HG02763 (cell line): ENCODE data around the gene HDAC10.
A peak's percentile ranks its signal among the peaks of the same experiment; 100 is the strongest.

Source experiments
- ATAC-seq: cut with Tn5 transposase; IDR thresholded peaks from one replicate; pipeline ENCODE4 v1.9.1; 2021; ENCODE audit warnings: mild to moderate bottlenecking, moderate library complexity; ENCODE audit not compliant: unreplicated experiment

Gene HDAC10

GRCh38 chr22:50204571-50204970 is 46.5 kb downstream of the HDAC10 start:
- ATAC-seq, result no peak

DNA sequence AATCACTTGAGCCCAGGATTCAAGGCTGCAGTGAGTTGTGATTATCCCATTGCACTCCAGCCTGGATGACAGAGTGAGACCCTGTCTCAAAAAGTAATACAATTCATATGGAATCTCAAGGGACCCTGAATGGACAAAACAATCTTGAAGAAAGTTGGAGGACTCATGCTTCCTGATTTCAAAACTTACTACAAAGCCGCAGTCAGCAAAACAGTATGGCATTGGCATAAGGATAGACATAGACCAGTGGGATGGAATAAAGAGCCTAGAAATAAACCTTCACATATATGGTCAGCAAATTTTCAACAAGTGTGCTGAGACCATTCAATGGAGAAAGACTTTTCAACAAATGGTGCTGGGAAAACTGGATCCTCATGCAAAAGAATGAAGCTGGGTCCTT is 47.8 kb downstream of the HDAC10 start:
- no peak for ATAC-seq

GRCh38 chr22:50202130-50202666 is 48.9 kb downstream of the HDAC10 start:
- no peak for ATAC-seq

DNA sequence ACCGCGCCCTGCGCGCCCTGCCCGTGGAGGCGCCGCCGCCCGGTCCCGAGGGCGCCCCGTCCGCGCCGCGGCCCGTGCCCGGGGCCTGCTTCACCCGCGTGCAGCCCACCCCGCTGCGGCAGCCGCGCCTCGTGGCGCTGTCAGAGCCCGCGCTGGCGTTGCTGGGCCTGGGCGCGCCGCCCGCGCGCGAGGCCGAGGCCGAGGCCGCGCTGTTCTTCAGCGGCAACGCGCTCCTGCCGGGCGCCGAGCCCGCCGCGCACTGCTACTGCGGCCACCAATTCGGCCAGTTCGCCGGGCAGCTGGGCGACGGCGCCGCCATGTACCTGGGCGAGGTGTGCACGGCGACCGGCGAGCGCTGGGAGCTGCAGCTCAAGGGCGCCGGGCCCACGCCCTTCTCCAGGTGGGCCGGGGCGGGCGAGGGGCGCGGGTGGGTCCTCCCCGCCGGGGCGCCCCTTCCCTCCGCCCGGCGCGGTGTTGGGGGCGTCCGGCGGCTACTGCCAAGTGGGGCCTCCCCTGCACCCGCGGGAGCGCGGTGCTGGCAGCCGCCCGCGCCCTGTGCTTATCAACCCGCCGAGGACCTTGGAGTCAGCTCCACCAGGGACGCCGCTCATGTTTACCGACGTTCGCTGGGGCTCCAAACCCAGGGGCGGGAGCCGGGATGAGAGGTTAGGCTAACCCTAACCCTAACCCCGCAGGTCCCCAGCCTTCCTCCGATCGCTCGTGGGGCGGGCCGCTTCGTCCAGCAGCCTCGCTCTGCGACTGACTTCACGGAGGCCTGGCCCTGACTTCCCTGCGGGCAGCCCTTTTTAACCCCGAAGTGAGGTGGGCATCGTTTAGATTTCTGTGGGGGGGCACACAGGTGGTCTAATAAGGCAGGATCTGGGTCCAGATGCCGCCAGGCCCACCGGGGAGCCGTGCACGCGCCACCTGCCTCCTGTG is 49.6 kb downstream of the HDAC10 start:
- peak; percentile 27 for ATAC-seq

DNA sequence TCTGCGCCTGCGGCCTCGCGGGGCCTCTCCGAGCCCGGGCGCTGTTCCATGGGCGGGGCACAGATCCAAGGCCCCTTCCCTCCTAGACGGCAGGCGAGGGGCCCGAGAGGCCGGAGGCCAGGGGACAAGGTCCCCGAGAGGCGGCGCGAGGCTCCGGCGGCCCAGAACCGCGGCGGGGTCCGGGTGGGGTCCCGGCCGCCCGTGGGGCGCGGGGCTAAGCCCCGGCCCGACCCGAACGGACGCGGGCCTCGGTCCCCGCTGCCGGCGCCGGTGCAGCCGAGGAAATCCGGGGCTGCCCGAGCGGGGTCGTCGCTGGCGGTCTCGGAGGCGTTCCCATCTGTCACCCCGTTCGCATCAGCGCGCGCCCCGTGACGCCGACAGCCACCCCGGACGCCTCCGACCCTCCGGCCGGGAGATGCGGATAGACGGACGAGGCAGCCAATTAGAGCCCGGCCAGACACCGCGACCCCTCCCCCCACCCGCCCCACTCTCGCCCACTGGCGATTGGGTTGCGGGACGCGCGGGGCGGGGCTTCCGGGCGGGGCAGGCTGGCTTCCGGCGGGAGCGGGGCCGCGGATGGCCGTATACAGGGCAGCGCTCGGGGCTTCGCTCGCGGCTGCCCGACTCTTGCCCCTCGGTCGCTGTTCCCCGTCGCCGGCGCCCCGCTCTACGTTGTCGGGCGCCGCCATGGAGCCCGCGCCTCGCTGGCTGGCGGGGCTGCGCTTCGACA is 50.4 kb downstream of the HDAC10 start, which contains the start of gene SELENOO:
SELENOO (plus strand) TSS at position 551 of the 730 bp plus-strand sequence; CDS start at position 577, 26 bp downstream.
- ATAC-seq, result peak; percentile 63

DNA sequence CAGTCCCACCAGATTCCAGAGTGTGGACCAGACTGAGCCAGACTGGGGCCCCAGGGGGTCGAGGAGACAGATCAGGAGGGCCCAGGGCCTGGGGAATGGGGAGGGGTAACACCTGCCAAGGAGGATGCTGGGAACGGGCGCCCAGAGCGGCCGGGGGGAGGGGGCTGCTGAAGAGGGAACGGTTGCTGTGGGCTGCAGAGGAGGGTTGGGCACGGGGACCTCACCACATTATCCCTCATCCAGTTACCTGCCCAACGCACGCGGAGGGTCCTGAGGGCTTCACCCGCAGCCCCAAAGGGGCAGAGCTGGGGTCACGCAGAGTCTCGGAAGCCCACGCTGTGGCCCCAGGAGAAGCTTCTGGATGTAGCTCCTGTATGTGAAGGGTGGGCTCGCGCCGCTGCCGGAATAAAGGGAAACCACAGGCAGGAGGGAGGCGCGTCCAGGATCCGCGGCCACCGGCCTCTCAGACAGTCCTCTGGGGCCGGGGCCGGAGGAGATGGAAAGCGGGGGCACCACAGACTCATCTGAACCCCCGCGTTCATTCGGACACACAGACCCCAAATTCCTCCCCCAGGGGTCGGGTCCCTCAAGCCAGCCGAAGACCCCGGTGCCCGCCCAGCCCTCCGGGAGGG is 51.1 kb downstream of the HDAC10 start:
- no peak for ATAC-seq

- no peak for ATAC-seq
Measured at GRCh38 chr22:50199251-50199721, 51.8 kb downstream of the HDAC10 start.

DNA sequence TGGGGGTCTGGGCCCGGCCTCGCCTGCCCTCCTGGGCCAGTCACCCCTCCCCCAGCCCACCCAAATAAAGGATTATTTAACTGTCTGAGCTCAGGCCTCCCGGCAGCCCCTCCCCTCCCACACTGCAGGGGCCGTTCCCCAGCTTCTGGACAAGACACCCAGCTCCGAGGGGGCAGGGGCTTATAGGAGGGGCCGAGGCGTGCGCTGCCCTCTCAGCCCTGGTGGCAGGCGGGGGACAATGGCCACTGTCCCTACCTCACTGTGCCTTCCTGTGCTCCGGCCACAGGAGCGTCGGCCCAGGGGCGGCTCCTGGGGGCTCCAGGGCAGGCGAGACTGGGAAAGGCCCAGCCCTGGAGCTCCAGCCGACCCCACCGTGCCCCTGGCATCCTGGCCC is 52.4 kb downstream of the HDAC10 start:
- ATAC-seq, result no peak

- ATAC-seq, result no peak
Measured at GRCh38 chr22:50197856-50198623, 53.0 kb downstream of the HDAC10 start.

GRCh38 chr22:50197000-50197800 is 53.9 kb downstream of the HDAC10 start:
- ATAC-seq, result no peak

DNA sequence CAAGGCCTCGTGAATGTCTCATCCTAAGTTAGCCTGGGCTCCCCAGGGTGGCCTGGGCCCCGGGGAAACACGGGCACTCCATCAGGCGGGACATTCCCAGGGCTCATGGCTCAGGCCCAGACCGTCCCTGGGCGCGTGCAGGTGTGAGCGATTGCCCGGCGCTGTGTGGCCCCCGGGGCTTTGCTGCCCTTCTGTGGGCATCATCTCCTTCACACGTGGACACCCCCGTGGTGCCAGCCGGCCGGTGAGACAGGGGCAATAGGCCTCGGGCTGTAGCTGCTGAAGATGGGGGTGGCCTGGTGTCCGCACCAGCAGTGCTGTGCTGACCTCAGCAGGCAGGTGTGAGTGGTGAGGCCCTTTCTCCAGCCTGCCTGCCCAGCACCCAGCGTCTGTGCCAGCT is 54.8 kb downstream of the HDAC10 start:
- no peak for ATAC-seq
